ENCODE measurements around the gene ZNF117.
"Not testable (repeated sequence)": the region's sequence is repeated elsewhere in the genome, so short reads cannot be mapped to it uniquely, and the experiment has no call there.

The ZNF117 gene

GRCh38 chr7:64990936-64991335, at the start of gene ZNF117:
TSS of gene ZNF117 (minus strand) at chr7:64991036.
- DNase-seq: no peak

- DNase-seq: peak; percentile 52
Observed at GRCh38 chr7:65038767-65039166, 47.9 kb upstream of the ZNF117 start.

- peak; percentile 93 for DNase-seq
Observed at GRCh38 chr7:65037740-65038688, 47.2 kb upstream of the ZNF117 start.

- not testable (repeated sequence) for DNase-seq
Observed at GRCh38 chr7:65036526-65036925, 45.7 kb upstream of the ZNF117 start.

- not testable (repeated sequence) for DNase-seq
Observed at GRCh38 chr7:65035469-65035868, 44.6 kb upstream of the ZNF117 start.

GRCh38 chr7:65034120-65034782, 43.4 kb upstream of the ZNF117 start:
- not testable (repeated sequence) for DNase-seq

- not testable (repeated sequence) for DNase-seq
Observed at GRCh38 chr7:65033391-65033790, 42.6 kb upstream of the ZNF117 start.

- DNase-seq: not testable (repeated sequence)
Observed at GRCh38 chr7:65025023-65025422, 34.2 kb upstream of the ZNF117 start.

- not testable (repeated sequence) for DNase-seq
Observed at GRCh38 chr7:65020978-65021377, 30.1 kb upstream of the ZNF117 start.

GRCh38 chr7:65009881-65010280, 19.0 kb upstream of the ZNF117 start:
- DNase-seq: not testable (repeated sequence)

GRCh38 chr7:65009394-65009793, 18.6 kb upstream of the ZNF117 start:
- DNase-seq: not testable (repeated sequence)

GRCh38 chr7:65007036-65007435, 16.2 kb upstream of the ZNF117 start:
- DNase-seq: not testable (repeated sequence)

- DNase-seq: peak; percentile 99
Observed at GRCh38 chr7:65006094-65006992, 15.5 kb upstream of the ZNF117 start, which contains the start of gene ERV3-1. TSS of gene ERV3-1 (minus strand) at chr7:65006687. CDS start at chr7:64993026, 13,661 bp downstream.

- DNase-seq: no peak
Observed at GRCh38 chr7:65004575-65004974, 13.7 kb upstream of the ZNF117 start.

- DNase-seq: no peak
Observed at GRCh38 chr7:65002972-65003585, 12.2 kb upstream of the ZNF117 start.

GRCh38 chr7:65001291-65001814, 10.5 kb upstream of the ZNF117 start:
- DNase-seq: no peak

GRCh38 chr7:64999165-65000004, 8.5 kb upstream of the ZNF117 start:
- no peak for DNase-seq

GRCh38 chr7:64998865-64999164, 8.0 kb upstream of the ZNF117 start:
- DNase-seq: no peak

- DNase-seq: no peak
Observed at GRCh38 chr7:64997927-64998391, 7.1 kb upstream of the ZNF117 start.

- no peak for DNase-seq
Observed at GRCh38 chr7:64997164-64997908, 6.5 kb upstream of the ZNF117 start.
